OCI-LY3 (cell line): ENCODE measurements around the gene POLDIP2.

Source experiments
- EZH2phosphoT487 ChIP-seq: fragments of 200-600 bp; shearing (Covaris generic); IDR thresholded peaks from 2 replicates; pipeline ENCODE4 v1.6.1; 2018; ENCODE audit warnings: antibody characterized with exemption, mixed run types, low read depth
- TF ChIP-seq, protein P1 (sequence below): fragments of 200-600, 300-600 bp; sonication (generic); IDR thresholded peaks from 2 replicates; pipeline ENCODE4 v1.5.1; 2014; ENCODE audit warnings: antibody characterized with exemption, low read length, low read depth

DNA sequence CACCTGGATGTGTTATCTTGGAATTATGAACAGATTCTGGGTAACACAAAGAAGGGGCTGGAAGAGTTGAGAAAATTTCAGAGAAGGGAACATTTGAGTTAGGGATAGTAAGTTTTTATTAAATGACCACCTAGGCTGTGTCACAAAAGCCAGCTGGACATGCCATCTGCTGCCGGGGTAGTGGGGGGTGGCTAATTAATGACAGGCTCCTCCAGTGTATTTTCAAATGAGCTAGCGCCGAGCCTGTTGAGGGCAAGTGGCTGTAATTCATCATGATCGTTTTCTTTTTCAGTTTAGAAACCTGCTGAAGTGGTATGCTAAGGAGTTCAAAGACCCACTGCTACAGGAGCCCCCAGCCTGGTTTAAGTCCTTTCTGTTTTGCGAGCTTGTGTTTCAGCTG is 32.1 kb downstream of the POLDIP2 start:
- TF ChIP-seq, protein P1, sequence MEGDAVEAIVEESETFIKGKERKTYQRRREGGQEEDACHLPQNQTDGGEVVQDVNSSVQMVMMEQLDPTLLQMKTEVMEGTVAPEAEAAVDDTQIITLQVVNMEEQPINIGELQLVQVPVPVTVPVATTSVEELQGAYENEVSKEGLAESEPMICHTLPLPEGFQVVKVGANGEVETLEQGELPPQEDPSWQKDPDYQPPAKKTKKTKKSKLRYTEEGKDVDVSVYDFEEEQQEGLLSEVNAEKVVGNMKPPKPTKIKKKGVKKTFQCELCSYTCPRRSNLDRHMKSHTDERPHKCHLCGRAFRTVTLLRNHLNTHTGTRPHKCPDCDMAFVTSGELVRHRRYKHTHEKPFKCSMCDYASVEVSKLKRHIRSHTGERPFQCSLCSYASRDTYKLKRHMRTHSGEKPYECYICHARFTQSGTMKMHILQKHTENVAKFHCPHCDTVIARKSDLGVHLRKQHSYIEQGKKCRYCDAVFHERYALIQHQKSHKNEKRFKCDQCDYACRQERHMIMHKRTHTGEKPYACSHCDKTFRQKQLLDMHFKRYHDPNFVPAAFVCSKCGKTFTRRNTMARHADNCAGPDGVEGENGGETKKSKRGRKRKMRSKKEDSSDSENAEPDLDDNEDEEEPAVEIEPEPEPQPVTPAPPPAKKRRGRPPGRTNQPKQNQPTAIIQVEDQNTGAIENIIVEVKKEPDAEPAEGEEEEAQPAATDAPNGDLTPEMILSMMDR, result no peak
- no peak for TF ChIP-seq EZH2phosphoT487
